GM10266 (cell line): Measurements from ENCODE around the gene HERC2.

Source experiments
- DNase-seq: peaks from one replicate; pipeline ENCODE4 v3.0.0; 2012; ENCODE audit errors: extremely low spot score
- CTCF ChIP-seq: IDR thresholded peaks from 2 replicates; pipeline ENCODE4 v1.5.1; 2012; ENCODE audit warnings: mild to moderate bottlenecking, low read depth; ENCODE audit not compliant: control insufficient read depth, insufficient read depth; ENCODE audit errors: missing control alignments

HERC2 gene

DNA sequence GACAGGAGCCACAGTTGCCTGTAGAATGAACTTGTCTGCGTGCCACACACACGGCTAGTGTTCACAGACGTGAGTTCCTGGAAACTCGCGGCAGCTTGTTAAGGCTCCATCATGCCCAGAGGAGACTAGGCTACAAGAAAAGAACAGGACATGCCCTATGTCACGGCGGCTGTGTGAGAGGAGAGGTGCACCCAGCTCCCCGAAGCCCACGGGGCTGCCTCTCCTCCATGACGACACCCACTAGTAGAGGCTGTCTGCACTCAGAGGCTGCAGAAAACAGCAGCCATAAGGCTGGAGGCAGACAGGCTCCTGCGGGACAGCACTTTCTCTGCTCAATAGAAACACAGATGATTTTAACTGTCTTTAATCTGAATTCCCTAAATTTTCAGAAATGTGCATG is 203.9 kb downstream of the HERC2 start:
- DNase-seq, result no peak
- TF ChIP-seq CTCF, result no peak

DNA sequence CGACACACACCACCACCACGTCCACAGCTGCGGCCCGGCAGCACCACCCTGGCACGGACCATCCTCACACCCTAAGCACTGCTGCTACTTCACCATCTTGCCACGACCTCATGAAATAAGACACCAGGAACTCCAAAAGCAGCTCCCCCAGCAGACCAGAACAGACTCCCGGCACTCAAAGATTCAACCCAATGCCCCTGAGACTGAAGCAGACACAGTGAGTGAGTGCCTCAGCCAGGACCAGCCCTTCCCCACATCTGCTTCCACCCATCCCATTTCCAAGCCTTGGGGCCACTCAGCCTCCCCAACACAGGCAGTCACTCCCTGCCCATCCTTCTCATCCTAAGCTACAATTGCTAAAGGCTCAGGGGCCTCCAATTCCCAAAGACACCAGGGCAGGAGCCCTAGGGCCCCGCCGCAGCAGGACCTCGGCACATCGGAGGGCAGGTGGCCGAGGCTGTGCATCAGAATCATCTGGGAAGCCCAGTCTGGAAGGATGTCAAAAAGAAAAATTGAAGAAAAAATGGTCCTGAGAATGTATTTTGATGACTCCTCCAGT is 204.5 kb downstream of the HERC2 start:
- no peak for TF ChIP-seq CTCF

GRCh38 chr15:28116521-28117431 is 205.2 kb downstream of the HERC2 start:
- no peak for TF ChIP-seq CTCF
- no peak for DNase-seq

More for the DNA sequence above, 204.5 kb downstream of the HERC2 start:
- DNase-seq, result no peak

DNA sequence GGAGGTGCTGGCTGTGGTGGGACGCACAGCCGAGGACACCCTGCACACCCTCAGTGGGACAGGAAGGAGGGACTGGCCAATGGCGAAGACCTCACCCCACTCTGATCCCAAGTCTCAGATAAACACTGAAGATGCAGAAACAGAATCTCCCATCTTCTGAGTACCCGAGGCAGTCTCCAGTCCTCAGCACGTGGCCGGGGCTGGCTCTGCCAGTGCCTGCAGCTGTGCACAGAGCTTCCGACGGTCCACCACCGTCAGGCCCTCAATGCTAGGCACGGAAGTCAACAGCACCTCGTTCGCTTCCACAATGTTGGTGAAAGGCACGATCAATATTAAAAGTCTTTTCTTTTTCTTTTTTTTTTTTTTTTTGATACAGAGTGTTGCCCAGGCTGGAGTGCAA is 206.1 kb downstream of the HERC2 start:
- DNase-seq, result no peak
- no peak for TF ChIP-seq CTCF

GRCh38 chr15:28114721-28115622 is 207.0 kb downstream of the HERC2 start:
- TF ChIP-seq CTCF, result no peak

DNA sequence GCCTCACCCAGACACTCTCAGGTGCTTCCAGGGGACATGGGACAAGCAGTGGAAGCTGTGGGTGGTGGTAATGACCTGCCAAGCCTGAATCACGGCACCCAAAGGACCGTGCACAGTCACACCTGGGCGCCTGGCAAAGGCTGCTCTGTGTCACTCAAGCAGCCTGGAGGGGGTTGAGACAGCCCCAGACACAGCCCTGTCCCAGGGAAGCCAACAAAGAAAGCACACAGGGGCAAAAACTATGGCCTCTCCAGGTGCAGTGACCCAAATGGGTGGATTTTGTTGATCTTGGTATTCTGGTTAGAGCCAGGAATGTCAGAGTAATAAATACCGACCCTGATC is 207.9 kb downstream of the HERC2 start:
- TF ChIP-seq CTCF, result no peak

More at GRCh38 chr15:28114721-28115622, 207.0 kb downstream of the HERC2 start:
- DNase-seq, result no peak

More for the DNA sequence above, 207.9 kb downstream of the HERC2 start:
- no peak for DNase-seq
